Mucosa of stomach (tissue), 1 donor: ENCODE results near the gene ESR2.

Experiments
- H3K27me3 ChIP-seq: one replicate; pipeline ENCODE4 v1.7.0; 2013; ENCODE audit warnings: mild to moderate bottlenecking, low read length; ENCODE audit not compliant: control insufficient read depth, insufficient read depth
- H3K36me3 ChIP-seq: one replicate; pipeline ENCODE4 v1.7.0; 2013; ENCODE audit warnings: low read length; ENCODE audit not compliant: control insufficient read depth, insufficient read depth
- H3K4me1 ChIP-seq: one replicate; pipeline ENCODE4 v1.7.0; 2013; ENCODE audit warnings: mild to moderate bottlenecking, low read length; ENCODE audit not compliant: control insufficient read depth, insufficient read depth
- H3K4me3 ChIP-seq: one replicate; pipeline ENCODE4 v1.7.0; 2013; ENCODE audit warnings: low read length
- H3K9ac ChIP-seq: one replicate; pipeline ENCODE4 v1.7.0; 2013; ENCODE audit warnings: mild to moderate bottlenecking, low read length, moderate library complexity
- H3K9me3 ChIP-seq: one replicate; pipeline ENCODE4 v1.7.0; 2013; ENCODE audit warnings: mild to moderate bottlenecking, low read length, moderate library complexity; ENCODE audit not compliant: control insufficient read depth
- donor health status: Pancreatic carcinoma.

ESR2 gene

DNA sequence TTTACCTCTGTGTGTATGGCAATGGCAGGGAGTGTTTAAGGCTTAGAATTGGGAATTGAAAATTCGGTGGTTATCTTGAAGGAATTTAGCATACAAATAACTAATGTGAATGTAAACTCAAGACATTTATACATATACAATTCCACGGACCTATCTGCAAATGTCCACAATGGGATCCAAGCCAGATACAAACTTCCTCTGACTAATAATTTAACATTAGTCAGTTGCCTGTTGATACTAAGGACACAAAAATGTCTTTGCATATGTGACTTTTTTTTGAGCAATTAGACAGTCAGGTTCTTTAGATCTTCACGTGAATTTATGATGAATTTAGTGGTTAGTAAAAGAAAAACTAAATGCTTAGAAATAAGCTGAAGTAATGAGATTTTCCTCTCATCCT lies 40.5 kb downstream of the ESR2 start:
- Histone ChIP-seq H3K9me3 (no peaks in the 10 kb centered on the region), H3K4me3 (no peak overlapping the region), H3K36me3 (no peaks in the 10 kb centered on the region), H3K27me3 (peaks cover 3% of the 10 kb centered on the region), H3K9ac (no peak overlapping the region), H3K4me1 (no peaks in the 10 kb centered on the region)

GRCh38 chr14:64249363-64249762 lies 44.8 kb downstream of the ESR2 start:
- Histone ChIP-seq H3K9ac (no peak overlapping the region), H3K27me3 (peaks cover 3% of the 10 kb centered on the region), H3K36me3 (no peaks in the 10 kb centered on the region), H3K9me3 (no peaks in the 10 kb centered on the region), H3K4me3 (no peak overlapping the region), H3K4me1 (no peaks in the 10 kb centered on the region)

DNA sequence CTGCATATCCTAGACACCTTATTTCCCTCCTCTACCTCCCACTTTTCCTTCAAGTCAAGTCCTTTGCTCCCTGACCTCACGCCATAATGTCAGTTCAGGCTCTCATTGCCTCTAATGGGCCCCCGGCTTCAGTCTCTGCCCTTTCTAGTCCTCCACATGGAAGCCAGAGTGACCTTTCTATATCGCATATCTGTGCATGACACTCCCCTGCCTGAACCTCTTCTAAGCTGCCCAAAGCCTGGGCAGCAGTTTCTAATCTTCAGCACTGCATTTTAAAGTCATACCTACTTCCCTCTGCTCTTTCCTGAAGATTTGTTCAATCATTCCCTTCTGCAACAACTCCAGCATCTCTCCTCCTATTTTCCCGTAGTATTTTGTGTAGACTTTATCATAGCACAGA lies 45.5 kb downstream of the ESR2 start:
- H3K36me3 ChIP-seq = no peaks in the 10 kb centered on the region
- no peaks in the 10 kb centered on the region for H3K4me1 ChIP-seq
- no peak overlapping the region for H3K4me3 ChIP-seq
- no peaks in the 10 kb centered on the region for H3K9me3 ChIP-seq
- peaks cover 3% of the 10 kb centered on the region for H3K27me3 ChIP-seq
- H3K9ac ChIP-seq = no peak overlapping the region

GRCh38 chr14:64247195-64247594 lies 47.0 kb downstream of the ESR2 start:
- H3K9ac ChIP-seq = no peak overlapping the region
- H3K27me3 ChIP-seq = peaks cover 3% of the 10 kb centered on the region
- no peak overlapping the region for H3K4me3 ChIP-seq

GRCh38 chr14:64246688-64247087 lies 47.5 kb downstream of the ESR2 start:
- no peak overlapping the region for H3K4me3 ChIP-seq
- H3K36me3 ChIP-seq = no peaks in the 10 kb centered on the region
- H3K4me1 ChIP-seq = no peaks in the 10 kb centered on the region
- peaks cover 3% of the 10 kb centered on the region for H3K27me3 ChIP-seq
- no peaks in the 10 kb centered on the region for H3K9me3 ChIP-seq
- H3K9ac ChIP-seq = no peak overlapping the region

More at GRCh38 chr14:64247195-64247594, 47.0 kb downstream of the ESR2 start:
- H3K36me3 ChIP-seq = no peaks in the 10 kb centered on the region
- no peaks in the 10 kb centered on the region for H3K9me3 ChIP-seq
- H3K4me1 ChIP-seq = no peaks in the 10 kb centered on the region

- Histone ChIP-seq H3K36me3 (no peaks in the 10 kb centered on the region), H3K9ac (no peak overlapping the region), H3K4me3 (no peak overlapping the region), H3K9me3 (no peaks in the 10 kb centered on the region), H3K4me1 (no peaks in the 10 kb centered on the region), H3K27me3 (peaks cover 3% of the 10 kb centered on the region)
Measured at GRCh38 chr14:64245491-64245890, 48.7 kb downstream of the ESR2 start.

GRCh38 chr14:64244279-64244678 lies 49.9 kb downstream of the ESR2 start:
- Histone ChIP-seq H3K36me3 (no peaks in the 10 kb centered on the region), H3K9me3 (no peaks in the 10 kb centered on the region), H3K9ac (no peak overlapping the region), H3K4me1 (no peaks in the 10 kb centered on the region), H3K4me3 (no peak overlapping the region), H3K27me3 (no peaks in the 10 kb centered on the region)

GRCh38 chr14:64238631-64239030 lies 55.5 kb downstream of the ESR2 start:
- Histone ChIP-seq H3K9ac (no peak overlapping the region), H3K27me3 (no peaks in the 10 kb centered on the region), H3K4me3 (no peak overlapping the region), H3K9me3 (no peaks in the 10 kb centered on the region), H3K36me3 (no peaks in the 10 kb centered on the region), H3K4me1 (no peaks in the 10 kb centered on the region)

GRCh38 chr14:64238049-64238448 lies 56.1 kb downstream of the ESR2 start:
- Histone ChIP-seq H3K4me1 (no peaks in the 10 kb centered on the region), H3K9ac (no peak overlapping the region), H3K36me3 (no peaks in the 10 kb centered on the region), H3K4me3 (no peak overlapping the region), H3K27me3 (no peaks in the 10 kb centered on the region), H3K9me3 (no peaks in the 10 kb centered on the region)

DNA sequence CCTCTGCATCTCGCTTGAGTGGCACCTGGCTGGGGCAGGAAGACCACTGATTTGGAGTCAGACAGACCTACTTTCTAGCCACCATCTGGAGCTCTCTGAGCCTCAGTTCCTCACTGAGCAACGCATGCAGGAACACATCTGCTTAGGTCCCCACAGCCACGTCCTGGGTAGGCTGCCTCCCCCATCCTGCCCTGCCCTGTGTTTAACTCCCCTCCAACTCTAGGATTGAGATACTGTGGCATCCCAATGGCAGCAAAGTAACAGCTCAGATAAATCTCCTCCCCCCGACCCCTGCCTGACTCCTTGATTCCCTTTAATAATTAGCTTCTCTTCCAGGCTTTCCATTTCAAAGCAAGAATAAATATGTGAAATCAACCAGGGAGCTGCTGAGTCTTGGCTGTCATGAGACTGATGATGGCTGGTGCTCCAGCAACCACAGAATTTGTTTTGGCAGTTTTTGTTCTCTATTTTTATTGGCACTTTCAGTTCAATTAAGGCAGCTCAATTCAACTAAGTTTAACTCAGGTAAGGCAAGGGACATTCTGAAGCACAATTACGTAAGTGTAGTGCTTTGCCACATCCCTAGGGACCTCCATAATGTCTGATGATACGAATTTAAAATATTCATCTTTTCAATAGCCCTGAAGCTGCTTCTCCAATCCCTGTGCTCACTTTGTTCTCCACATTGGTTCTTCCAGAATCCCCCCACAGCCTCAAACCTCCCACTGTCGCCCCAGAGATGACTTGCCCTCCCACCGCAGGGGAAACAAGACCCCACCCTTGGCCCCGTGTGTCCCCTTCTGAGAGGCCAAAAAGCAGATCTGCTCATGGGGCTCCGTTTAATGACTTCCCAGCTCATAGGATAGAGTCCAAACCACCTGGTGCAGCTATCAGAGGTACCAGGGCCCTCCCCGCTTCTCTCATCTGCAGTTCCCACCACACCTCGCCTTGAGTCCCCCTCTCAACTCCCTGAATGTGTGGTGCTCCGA lies 58.2 kb downstream of the ESR2 start:
- Histone ChIP-seq H3K27me3 (no peaks in the 10 kb centered on the region), H3K4me1 (no peaks in the 10 kb centered on the region), H3K9ac (no peak overlapping the region), H3K4me3 (no peak overlapping the region), H3K36me3 (no peaks in the 10 kb centered on the region), H3K9me3 (no peaks in the 10 kb centered on the region)

GRCh38 chr14:64234877-64235651 lies 59.1 kb downstream of the ESR2 start:
- Histone ChIP-seq H3K4me1 (no peaks in the 10 kb centered on the region), H3K9me3 (no peaks in the 10 kb centered on the region), H3K4me3 (no peak overlapping the region), H3K27me3 (no peaks in the 10 kb centered on the region), H3K36me3 (no peaks in the 10 kb centered on the region), H3K9ac (no peak overlapping the region)

GRCh38 chr14:64233531-64234190 lies 60.5 kb downstream of the ESR2 start:
- Histone ChIP-seq H3K4me3 (no peak overlapping the region), H3K36me3 (no peaks in the 10 kb centered on the region), H3K9ac (no peak overlapping the region), H3K27me3 (no peaks in the 10 kb centered on the region), H3K4me1 (no peaks in the 10 kb centered on the region), H3K9me3 (no peaks in the 10 kb centered on the region)
